WI38 (cell line): ENCODE measurements around the gene SLC25A20.

ENCODE experiments used
- H3K4me3 ChIP-seq: 2 replicates; pipeline ENCODE4 v1.5.1; 2011; ENCODE audit warnings: low read depth, mild to moderate bottlenecking, control low read depth, low read length
- CTCF ChIP-seq: IDR thresholded peaks from 2 replicates; pipeline ENCODE4 v1.5.1; 2012; ENCODE audit warnings: low read depth, mild to moderate bottlenecking, control low read depth, low read length

SLC25A20 gene

GRCh38 chr3:48811524-48811923, 87.2 kb downstream of the SLC25A20 start:
- TF ChIP-seq CTCF, result no peak
- no peak overlapping the region for H3K4me3 ChIP-seq
